AML-193 (cell line): ENCODE data around the gene SP3.
A peak's percentile ranks its signal among the peaks of the same experiment; 100 is the strongest.

Source experiments
- DNase-seq, 2 experiments: peaks; one replicate each; lab custom pipeline; 2025; lab: John Stamatoyannopoulos, UW

SP3 gene

DNA sequence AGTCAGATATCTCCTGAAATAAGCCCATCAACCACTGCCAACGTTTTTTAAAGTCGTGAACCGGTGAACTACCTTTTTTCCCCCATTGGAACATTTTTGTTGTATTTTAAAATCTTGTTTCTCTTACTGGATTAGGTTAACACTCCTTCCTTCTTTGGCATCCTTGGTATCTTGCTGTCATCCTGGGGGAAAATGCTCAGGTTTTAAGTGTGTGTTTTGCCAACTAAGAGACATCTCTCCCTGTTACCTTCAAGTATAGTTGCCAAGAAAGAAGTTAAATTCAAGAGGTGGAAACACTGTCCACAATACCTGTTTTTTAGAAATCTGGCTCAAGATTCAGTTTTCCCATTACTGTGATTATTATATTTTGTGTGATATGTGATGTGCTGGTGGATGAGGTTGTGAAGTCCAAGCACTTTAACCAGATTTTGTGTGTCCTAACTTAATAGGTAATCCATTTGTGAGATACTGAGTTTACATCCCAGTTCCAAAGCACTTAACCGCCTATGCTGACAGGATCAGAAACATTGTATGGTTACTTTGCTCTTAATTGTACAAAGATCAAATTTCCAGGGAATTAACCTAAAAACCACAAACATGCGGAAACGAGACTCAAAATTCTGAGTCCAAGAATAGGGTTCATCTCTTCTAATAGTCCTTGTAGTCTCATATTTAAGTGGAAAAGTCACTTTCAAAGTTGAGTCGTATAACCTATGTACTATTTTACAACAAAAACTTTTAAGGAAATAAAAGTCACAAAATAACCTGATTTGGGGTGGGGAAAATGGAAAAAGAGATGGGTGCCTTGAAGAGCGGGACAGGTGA, 1.3 kb upstream of the SP3 start:
- no peak for DNase-seq

DNA sequence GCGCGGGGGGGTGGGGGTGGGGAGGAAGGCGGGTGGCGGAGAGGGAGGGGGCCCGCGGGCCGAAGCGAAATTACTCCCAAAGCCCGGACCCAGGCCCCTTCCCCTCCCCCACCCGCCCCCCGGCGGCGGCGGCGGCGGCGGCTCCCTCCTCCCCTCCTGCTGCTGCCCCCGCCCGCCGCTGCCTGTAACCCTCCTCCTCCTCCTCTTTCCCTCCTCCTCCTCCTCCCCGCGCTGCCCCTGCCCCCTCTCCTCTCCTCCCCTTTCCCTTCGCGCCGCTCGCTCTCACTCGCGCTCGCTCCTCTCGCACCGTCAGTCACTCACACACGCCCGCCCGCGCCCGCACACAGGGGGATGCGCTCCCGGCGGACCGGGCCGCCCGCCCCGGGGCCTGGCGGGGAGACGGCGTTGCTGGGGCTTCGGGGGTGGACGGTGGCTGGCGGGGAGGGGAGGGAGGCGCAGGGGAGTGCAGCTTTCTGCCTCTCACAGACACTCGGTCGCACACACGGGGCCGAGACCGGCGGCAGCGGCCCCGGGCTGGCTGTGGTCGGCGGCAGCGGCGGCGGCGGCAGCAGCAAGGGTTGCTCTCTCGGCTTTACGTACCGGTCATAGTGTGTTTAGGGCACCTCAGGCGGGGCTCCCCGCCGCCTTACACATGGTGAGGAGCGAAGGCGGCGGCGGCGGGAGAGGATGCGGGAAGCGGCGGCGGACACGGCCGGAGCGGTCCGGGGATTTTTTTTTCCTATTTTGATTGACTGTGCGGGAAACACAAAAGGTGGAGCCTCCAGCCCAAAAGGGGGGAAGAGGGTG, 405 bp downstream of the SP3 start:
- DNase-seq = peak; percentile 67 to 80

DNA sequence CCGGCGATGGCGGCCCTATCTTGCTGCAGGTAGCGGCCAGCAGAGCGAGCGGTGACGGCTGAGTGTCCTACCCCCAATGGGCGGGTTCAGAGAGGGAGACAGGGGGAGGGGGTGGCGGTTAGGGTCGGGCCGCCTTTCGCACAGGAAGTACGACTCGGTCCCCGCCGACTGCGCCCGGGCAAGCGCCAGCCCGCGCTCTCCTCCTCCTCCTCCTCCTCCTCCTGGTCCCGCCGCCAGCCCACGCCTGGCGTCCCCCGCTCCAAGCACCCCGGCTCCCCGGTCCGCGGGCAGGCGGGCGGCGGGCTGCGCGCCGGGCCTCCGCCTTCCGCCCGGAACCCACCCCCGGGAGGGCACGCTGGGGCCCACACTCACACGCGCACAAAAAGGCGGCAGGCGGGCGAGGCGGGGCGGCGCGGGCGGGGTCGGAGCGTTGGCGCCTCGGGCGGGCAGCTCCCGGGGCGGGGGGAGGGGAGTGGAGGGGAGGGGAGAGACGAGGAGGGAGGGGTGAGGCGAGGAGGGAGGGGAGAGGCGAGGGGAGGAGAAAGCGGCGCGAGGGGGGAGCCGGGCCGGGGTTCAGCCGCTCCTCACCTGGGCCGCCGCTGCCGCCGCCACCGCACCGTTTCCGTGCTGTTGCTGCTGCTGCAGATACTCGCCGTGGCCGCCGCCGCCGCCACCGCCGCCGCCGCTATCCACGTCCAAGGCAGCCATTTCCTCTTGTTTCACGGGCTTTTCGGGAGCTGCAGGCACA, 1.2 kb downstream of the SP3 start:
- DNase-seq = peak; percentile 76 to 77

DNA sequence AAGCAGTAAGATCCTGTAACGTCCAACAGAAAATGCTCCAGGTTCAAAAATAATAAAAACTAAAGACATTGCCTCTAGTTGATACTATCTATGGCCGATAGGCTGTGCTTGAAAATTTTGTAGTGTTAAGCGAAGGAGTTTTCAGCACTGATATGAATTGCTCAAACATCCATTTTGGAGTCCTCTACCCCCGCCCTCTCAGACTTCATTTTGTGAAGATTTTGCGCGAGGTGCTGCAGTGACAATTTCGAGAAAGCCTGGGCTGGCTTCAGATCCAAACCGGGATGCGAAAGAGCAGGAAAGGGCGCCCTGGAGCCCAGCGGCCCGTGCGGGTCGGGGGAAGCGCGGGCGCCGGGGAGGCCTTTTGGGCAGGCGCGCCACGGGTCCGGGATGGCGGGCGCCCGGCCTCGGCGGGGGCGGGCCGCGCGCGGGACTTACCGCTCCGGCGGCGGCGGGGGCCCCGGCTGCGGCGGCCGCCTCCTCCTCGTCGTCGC, 1.8 kb downstream of the SP3 start:
- DNase-seq = peak; percentile 71 to 74

DNA sequence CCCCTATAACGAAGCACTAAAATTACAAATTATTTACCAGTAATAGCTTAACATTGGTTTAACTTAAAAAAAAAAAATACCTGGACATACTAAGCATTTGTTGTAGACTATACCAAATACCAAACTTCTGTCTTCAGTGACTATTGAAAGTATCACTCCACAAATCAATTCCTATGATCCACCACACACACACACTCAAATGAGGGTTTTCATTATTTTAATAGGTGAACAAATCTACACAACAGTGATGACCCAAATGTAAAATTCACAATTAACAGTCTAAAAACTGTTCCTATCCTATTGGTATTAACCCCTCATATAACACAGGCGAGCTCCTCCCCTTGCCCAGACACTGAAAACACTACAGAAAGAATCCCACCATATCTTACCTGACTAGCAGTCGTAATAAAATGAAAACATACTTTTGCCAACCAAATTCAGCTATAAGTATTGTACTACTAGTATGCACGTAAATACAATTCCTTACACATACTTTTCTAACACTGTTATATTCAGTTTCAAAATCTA, 2.5 kb downstream of the SP3 start:
- no peak for DNase-seq

DNA sequence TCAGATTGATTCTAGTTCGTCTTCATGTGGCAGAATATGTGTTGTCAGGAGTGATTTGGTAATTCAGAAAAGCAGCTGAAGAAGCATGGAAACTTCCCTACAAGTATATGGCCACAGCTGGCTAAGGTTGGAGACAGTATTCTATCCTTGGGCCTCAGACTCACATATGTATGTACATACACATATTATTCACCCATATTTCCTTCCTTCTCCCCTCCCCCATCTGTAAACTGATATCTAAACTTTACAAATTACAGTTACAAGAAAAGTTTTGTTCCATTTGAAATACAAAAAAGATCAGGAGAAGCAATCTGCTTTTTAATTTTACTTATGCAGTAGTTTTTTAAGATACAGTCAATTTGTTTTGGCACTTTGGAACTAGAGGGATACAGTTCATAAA, 3.1 kb downstream of the SP3 start:
- DNase-seq = no peak

DNA sequence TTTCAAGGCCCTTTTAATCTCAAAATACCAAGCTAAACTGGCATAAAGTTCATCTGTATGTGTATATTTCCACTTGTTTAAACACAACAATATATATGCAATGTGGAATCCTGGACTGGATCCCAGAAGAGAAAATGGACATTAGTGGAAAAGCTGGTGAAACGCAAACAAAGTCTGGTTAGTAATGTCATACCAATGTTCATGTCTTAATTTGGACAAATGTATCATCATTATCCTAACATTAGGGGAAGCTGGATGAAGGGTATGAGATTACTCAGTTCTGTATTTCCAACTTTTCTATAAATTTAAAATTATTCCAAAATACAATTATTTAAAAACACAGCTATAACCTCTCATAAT, 3.8 kb downstream of the SP3 start:
- no peak for DNase-seq

DNA sequence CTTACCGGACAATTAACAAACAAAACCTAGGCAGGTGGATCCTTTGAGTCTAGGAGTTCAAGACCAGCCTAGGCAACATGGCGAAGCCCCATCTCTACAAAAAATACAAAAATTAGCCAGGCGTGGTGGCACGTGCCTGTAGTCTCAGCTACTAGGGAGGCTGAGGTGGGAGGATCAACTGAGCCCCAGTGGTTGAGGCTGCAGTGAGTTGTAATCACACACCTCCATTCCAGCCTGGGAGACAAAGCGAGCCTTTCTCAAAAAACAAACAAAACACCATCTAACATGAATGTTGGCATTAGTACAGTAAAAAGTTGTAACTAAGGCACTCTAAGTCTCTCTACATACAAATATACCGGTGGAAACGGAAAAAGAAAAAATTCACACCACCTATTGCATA, 5.3 kb downstream of the SP3 start:
- DNase-seq = no peak

DNA sequence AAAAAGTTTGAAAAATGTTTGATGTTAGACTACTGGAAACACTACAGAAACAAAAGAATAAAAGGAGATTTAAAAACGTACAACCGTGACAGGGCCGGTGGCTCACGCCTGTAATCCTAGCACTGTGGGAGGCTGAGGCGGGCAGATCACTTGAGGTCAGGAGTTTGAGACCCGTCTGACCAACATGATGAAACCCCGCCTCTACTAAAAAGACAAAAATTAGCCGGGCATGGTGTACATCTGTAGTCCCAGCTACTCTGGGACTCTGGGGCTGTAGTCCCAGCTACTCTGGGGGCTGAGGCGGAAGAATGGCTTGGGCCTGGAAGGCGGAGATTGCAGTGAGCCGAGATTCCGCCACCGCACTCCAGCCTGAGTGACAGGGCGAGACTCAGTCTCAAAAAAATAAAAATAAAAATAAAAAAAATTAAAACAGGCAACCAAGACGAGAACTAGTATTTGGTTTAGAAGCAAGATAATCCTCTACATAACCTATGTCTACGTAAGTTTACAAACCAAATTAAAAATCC, 5.8 kb downstream of the SP3 start:
- no peak for DNase-seq

DNA sequence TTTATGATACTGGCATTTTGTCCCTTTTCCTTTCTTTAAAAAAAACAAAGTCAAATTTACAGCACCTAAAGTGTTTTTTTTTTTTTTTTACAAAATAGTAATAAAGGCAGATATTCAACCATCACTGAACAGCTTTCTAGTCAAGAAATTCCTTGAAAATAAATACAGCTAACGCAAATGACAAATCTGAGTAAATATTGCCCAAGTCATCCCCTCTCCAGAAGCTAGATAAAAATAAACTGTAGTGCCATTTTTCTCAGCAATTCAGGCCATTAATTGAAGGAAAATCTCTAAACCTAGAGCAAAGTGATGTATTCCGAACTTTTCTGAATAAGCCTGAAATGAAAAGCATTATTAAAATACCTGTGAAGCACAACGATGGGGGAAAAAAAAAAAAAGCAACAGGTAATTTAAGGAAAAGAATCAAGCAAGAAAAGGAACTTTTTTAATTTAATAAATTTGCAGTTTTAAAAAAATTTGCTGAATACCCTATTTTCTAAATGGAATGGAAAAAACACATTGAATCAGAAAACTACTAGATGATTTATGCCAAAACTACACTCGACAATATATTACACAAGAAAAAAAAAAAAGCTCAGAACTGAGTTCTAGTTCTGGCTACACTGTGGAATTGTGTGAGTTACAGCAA, 6.9 kb downstream of the SP3 start:
- no peak for DNase-seq

DNA sequence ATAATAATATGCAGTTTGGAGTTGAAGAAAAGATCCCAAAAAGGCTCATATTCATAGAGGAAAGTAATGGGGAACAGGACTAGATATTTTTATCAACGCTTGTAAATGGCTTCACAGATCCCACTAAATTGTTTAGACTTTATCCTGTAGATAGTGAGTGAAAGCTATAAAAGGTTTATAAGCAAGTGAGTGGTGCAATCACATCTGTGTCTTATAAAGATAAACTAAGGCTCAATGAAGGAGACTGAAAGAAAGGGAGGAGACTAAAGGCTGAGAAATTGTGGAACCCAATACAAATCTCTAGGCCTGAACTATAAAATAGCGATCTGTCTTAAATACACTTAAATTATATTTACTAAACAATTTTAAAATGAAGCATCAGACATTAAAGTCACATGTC, 7.7 kb downstream of the SP3 start:
- DNase-seq = no peak

DNA sequence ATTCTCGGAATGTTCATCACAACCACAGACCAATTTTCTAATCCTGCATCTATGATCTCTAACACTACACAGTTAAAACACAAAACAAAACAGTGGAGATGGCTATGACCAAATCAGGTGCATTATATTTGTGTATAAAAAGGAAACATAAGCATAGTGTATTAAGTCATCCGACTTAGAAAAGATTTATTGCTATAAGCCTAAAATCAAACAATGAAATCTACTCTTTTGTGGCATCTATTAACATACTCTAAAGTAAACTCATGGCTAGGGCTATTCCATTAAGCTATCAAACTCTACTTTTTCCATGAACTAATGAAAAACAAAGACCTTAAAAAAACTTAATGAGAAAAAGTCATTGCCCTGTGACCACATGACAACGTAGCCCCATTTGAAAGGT, 8.7 kb downstream of the SP3 start:
- DNase-seq = no peak

DNA sequence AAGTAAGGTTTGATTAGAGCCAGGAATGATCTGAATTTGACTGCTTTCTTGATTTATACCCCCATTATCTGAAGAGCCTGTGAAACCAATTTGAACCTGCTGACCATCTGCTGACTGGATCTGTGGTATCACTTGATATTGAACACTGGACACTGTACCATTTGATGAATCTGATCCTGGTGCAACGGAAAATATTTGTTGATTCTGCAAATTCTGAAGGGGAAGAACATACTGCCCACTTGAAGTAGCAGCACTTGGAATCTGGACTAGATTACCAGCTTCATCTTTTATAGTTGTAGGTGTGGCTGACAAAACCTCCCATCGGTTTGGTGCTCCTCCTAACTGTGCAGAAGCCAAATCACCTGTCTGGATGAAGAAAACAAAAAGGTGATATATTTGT, 9.3 kb downstream of the SP3 start:
- DNase-seq = no peak

DNA sequence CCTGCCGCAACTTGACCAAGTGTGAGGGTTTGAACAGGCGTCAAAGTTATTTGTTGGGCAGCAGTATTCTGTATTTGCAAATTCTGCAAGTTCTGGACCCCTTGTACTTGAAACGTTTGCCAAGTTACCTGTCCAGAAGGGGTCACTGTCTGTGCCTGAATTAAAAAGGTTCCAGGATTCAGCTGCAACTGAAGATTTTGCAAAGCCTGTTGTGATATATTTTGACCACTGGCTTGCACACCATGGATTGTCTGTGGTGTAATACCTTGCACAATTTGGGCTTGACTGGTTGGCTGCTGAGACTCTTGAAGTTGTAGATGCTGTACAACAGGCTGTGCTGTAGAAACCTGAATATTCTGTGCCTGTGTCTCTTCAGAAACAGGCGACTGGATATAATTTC, 10.2 kb downstream of the SP3 start:
- peak; percentile 59 to 64 for DNase-seq

DNA sequence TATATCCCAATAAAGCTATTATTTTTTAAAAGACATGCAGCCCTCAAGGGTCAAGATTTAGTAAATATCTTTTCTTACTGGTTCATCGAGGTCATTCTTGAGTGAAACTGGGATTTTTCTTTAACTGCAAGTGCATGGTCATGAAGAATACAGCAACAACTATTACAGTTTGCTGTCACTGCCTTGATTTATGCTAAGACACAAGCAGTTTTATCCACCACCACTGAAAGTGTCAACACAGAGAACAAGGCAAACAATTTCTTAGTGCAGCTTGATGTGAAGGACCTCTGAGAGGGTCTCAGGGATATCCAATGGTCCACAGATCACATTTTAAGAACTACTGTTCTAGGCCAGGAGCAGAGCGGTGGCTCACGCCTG, 12.1 kb downstream of the SP3 start:
- no peak for DNase-seq

DNA sequence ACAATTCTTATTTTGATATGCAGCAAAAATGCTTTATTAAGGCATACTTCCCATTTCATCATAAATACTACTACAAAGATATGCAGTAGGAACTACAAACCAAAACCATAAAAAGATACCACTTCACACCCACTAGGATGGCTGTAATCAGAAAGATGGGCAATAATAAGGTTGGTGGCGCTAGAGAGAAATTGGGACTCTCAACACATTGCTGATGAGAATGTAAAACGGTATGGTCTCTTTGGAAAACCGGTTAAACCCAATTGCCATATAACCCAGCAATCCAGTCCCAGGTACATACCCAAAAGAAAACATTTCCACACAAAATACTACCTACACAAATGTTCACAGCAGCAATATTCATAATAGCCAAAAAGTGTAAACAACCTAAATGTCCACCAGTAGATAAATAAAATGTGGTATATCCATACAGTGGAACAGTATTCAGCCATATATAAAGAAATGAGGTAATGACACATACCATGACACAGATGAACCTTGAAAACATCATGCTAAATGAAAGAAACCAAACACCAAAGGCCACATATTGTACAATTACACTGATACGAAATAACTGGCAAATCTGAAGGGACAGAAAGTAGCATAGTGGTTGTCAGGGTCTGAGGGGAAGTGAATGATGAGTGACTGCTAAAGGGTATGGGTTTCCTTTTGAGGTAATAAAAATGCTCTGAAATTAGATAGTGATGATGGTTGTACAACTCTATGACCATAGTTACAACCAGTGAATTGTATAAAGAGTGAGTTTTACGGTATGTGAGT, 12.7 kb downstream of the SP3 start:
- DNase-seq = no peak

DNA sequence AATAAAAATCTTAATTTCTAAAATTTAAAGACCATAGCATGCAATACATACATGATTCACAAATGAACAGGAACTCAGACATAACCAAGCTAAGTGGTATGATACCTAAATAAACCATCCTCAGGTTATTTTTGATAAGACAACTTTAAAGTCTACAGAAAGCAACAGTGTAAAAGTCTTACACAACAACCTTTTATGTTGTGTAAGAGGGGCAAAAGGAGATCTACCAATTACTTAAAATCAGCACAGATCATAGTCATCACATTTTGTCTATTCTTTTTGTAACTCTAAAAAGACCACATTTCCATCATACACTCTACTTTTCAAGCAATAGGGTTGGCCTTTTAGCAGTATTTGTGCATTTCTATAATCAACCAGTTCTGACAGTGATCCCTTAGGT, 16.3 kb downstream of the SP3 start:
- peak in 1 of 2 experiments; percentile 16 for DNase-seq

DNA sequence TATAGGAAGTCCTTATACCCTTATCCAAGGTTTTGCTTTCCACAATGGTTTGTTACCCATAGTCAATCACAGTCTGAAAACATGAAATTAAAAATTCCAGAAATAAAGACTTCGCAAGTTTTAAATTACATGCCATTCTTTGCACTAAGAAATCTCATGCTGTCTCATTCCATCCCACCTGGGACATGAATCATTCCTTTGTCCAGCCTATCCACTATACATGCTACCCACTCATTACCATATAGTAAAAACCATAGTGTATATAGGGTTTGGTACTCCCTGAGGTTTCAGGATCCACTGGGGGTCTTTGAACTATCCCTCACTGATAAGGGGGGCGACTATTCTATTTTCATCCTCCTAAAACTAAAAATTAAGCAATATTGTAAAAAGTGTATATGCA, 17.0 kb downstream of the SP3 start:
- no peak for DNase-seq

DNA sequence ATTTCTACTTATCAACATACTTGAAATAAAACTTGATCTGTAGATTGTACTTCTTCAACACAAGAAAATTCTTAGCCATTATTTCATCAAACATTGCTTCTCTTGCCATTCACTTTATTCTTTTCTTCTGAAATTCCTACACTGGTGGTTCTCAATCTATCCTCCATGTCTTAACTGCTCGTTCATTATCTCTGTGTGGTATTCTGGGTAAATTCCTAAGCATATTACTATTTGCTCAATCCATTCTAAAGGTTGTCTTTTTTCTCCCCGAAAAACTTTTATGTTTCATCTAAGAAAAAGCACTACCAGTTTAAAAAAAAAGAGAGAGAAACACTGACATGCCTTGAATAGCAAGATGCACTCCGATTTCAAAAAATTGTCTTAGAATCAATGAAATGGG, 18.0 kb downstream of the SP3 start:
- DNase-seq = no peak

DNA sequence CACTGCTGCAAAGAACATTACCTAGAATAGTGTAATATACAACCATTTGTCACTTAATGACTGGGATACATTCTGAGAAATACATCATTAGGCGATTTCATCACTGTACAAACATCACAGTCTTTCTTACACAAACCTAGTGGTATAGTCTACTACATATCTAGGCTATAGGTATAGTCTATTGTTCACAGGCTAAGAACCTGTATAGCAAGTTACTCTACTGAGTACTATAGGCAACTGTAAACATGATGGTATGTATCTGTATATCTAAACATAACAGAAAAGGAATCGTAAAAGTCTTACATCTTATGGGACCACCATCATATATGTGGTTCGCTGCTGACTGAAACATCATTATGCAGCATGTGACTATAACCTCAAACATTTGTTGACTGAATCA, 21.4 kb downstream of the SP3 start:
- no peak for DNase-seq
